Activated CD4-positive, CD25-positive, alpha-beta regulatory T cell treated with anti-CD3 and anti-CD28 coated beads, Interleukin-2, amount 50 U/mL, for 16 hours (primary cell): Measurements from ENCODE around the gene PLCD1.

Experiments used
- DNase-seq: peaks from one replicate; pipeline ENCODE4 v3.0.0-alpha.2; 2020; ENCODE audit warnings: low read depth, low spot score

PLCD1 gene

GRCh38 chr3:37964716-37965115 is 64.7 kb downstream of the PLCD1 start:
- no peak for DNase-seq

- DNase-seq: no peak
Measured at GRCh38 chr3:37964146-37964545, 65.3 kb downstream of the PLCD1 start.

GRCh38 chr3:37963635-37964034 is 65.8 kb downstream of the PLCD1 start:
- no peak for DNase-seq

- DNase-seq: no peak
Measured at GRCh38 chr3:37963016-37963415, 66.4 kb downstream of the PLCD1 start.

- DNase-seq: no peak
Measured at GRCh38 chr3:37961622-37962431, 67.6 kb downstream of the PLCD1 start.

- DNase-seq: no peak
Measured at GRCh38 chr3:37957539-37957936, 71.9 kb downstream of the PLCD1 start.
